HEK293 (cell line): Measurements from ENCODE around the gene NELL1.

Experiments used
- GLI2 ChIP-seq: fragments of 450-650 bp; formaldehyde crosslinking; IDR thresholded peaks from 2 replicates; pipeline ENCODE4; 2017; ENCODE audit warnings: missing biosample characterization, missing genetic modification characterization, low read depth, borderline replicate concordance
- GLI4 ChIP-seq: fragments of 450-650 bp; formaldehyde crosslinking; IDR thresholded peaks from 2 replicates; pipeline ENCODE4 v1.5.1; 2016; ENCODE audit warnings: missing biosample characterization, missing genetic modification characterization
- TRIM28 ChIP-seq: IDR thresholded peaks from 2 replicates; pipeline ENCODE4 v1.6.1; 2011; ENCODE audit warnings: low read length, control low read depth, borderline replicate concordance
- ZBTB8A ChIP-seq: fragments of 450-650 bp; formaldehyde crosslinking; IDR thresholded peaks from 2 replicates; pipeline ENCODE4 v1.5.1; 2016; ENCODE audit warnings: missing biosample characterization, missing genetic modification characterization
- ZNF121 ChIP-seq: fragments of 450-650 bp; formaldehyde crosslinking; IDR thresholded peaks from 2 replicates; pipeline ENCODE4 v1.5.1; 2016; ENCODE audit warnings: missing biosample characterization, missing genetic modification characterization
- ZNF138 ChIP-seq: fragments of 450-650 bp; formaldehyde crosslinking; IDR thresholded peaks from 2 replicates; pipeline ENCODE4 v1.5.1; 2016; ENCODE audit warnings: missing biosample characterization, missing genetic modification characterization, borderline replicate concordance
- TF ChIP-seq, protein P1 (sequence below): fragments of 450-650 bp; formaldehyde crosslinking; IDR thresholded peaks from 2 replicates; pipeline ENCODE4 v1.5.1; 2016; ENCODE audit warnings: missing biosample characterization, missing genetic modification characterization
- TF ChIP-seq, protein P2 (sequence below): fragments of 450-650 bp; formaldehyde crosslinking; IDR thresholded peaks from 2 replicates; pipeline ENCODE4 v1.5.1; 2016; ENCODE audit warnings: missing biosample characterization, missing genetic modification characterization

DNA sequence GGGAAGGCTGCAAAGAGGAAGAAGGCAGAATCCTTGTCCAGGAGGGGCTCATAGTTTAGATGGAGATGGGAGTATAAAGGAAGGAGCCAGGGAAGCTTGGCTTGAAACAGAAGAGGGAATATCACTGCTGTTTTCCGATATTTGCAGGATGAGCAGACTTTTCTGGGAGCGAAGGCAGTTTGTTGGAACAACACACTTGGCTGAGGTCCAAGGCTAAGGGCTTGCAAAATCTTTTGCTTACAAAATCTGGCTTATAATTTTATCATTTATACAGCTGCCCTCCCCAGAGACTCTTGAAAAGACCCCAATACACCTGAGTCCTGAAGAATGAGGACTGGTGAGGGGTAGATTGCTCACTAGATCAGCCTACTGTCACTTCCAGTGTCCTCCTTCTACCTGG lies 174.8 kb downstream of the NELL1 start:
- TF ChIP-seq ZNF138 (tag by site-specific recombination) (no peak), GLI4 (tag by site-specific recombination) (no peak), TRIM28 (no peak), ZBTB8A (tag by site-specific recombination) (no peak), GLI2 (tag by site-specific recombination) (no peak), ZNF121 (no peak)
- TF ChIP-seq, protein P1, sequence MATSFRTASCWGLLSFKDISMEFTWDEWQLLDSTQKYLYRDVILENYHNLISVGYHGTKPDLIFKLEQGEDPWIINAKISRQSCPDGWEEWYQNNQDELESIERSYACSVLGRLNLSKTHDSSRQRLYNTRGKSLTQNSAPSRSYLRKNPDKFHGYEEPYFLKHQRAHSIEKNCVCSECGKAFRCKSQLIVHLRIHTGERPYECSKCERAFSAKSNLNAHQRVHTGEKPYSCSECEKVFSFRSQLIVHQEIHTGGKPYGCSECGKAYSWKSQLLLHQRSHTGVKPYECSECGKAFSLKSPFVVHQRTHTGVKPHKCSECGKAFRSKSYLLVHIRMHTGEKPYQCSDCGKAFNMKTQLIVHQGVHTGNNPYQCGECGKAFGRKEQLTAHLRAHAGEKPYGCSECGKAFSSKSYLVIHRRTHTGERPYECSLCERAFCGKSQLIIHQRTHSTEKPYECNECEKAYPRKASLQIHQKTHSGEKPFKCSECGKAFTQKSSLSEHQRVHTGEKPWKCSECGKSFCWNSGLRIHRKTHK (tag by site-specific recombination), result no peak
- TF ChIP-seq, protein P2, sequence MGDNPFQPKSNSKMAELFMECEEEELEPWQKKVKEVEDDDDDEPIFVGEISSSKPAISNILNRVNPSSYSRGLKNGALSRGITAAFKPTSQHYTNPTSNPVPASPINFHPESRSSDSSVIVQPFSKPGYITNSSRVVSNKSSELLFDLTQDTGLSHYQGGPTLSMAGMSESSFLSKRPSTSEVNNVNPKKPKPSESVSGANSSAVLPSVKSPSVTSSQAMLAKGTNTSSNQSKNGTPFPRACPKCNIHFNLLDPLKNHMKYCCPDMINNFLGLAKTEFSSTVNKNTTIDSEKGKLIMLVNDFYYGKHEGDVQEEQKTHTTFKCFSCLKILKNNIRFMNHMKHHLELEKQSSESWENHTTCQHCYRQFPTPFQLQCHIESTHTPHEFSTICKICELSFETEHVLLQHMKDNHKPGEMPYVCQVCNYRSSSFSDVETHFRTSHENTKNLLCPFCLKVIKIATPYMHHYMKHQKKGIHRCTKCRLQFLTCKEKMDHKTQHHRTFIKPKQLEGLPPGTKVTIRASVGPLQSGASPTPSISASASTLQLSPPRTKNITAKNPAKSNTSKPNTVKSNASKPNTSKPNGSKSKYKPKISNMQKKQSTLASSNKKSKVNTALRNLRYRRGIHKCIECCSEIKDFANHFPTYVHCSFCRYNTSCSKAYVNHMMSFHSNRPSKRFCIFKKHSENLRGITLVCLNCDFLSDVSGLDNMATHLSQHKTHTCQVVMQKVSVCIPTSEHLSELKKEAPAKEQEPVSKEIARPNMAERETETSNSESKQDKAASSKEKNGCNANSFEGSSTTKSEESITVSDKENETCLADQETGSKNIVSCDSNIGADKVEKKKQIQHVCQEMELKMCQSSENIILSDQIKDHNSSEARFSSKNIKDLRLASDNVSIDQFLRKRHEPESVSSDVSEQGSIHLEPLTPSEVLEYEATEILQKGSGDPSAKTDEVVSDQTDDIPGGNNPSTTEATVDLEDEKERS (tag by site-specific recombination), result no peak
